Activated naive CD8-positive, alpha-beta T cell treated with anti-CD3 and anti-CD28 coated beads, Interleukin-2, amount 50 U/mL, for 16 hours (primary cell): ENCODE data around the gene SARM1.

ENCODE experiments used
- DNase-seq: peaks from one replicate; pipeline ENCODE4 v3.0.0-alpha.2; 2020; ENCODE audit warnings: low read depth, low spot score

SARM1 gene

DNA sequence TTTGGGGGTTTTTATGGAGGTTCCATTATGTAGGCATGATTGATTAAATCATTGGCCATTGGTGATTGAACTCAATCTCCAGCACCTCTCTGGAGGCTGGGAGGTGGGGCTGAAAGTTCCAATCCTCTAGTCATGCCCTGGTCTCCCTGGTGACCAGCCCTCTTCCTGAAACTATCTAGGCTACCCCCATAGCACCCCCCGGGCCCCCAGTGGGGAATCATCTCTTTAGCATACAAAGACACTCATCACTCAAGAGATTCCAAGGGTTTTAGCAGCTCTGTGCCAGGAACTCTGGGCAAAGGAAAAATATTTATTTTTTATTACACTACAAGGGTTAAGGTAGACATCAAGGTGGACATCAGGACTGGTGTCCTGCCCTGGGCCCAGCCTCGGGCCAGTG is 23.9 kb downstream of the SARM1 start:
- no peak for DNase-seq

DNA sequence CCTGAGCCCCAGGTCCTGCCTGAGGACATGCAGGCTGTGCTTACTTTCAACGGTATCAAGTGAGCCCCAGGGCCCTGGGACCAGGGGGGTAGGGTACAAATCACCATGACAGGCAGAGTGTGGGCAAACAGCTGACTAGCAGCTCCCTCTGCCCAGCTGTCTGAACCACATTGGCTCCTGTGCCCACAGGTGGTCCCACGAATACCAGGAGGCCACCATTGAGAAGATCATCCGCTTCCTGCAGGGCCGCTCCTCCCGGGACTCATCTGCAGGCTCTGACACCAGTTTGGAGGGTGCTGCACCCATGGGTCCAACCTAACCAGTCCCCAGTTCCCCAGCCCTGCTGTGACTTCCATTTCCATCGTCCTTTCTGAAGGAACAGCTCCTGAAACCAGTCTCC is 24.5 kb downstream of the SARM1 start:
- DNase-seq = no peak

DNA sequence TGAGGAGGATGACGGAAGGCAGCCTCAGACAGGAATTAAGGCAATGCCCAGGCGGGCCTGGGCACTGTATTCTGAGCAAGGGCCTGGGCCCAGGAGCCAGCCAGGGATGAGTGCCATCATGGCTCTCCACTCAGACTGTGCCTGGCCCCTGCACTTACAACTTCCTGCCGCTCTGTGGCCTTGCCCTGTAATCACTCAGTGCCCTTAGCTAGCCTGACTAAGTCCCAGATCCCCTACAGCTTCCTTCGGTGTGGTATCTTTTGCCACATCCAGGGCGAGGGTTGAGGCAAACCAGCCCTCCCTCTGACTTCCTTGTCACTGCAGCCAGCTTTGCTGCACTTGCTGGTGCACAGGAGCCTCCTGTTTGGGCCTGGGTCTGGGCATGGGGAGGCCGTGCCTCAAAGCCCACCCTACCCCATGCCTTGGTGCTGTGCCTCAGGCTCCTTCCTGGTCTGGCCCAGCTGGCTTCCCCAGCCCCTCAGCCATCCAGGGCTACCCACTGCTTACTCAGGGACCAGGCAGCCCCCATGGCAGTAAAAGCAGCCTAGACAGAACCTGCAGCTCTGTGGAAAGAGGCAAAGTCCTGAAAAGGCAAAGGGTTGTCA is 25.2 kb downstream of the SARM1 start:
- no peak for DNase-seq

DNA sequence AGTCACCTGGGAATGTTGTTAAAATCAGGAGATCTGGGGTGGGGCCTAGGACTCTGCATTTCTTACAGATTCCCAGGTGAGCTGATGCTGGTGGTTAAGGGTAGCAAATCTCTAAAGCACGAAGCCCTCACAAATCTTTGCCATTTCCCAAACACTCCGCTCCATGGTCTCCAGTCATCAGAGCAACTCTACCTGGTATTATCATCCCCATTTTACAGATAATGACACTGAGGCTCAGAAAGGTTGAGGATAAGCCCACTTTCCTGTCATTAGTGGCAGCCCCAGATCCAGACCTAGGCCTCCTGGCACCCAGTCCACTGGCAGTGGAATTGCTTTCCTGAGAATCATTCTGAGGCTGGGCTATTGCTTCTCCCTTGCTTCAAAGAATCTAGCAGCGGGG is 25.8 kb downstream of the SARM1 start:
- no peak for DNase-seq

DNA sequence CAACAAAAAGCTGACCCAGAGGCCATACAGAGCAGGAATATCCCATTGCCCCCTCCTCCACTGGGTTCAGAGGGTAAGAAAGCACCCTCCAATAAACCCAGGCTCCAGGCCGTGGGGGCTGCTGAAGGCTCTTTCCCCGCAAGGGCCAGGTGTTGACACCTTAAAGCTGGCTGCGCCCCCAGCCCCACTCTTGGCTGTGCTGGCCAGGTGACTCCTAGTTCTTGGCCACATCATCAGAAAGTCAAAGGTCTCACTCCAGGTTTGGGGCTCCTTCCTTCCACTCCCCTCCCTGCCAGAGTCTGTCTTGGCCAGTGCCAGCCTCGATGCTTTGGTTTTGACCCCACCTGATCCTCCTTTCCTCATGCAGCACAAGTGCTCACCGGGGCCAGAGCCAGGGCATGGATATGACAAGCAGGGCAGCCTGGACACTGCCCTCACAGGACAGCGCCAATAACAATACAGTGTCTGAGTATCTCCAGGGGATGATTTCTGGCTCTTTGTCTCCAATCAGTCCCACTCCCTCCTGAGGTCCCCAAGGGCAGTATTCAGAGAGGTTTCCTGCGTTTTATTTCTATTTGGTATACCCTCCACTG is 26.3 kb downstream of the SARM1 start:
- DNase-seq = no peak

DNA sequence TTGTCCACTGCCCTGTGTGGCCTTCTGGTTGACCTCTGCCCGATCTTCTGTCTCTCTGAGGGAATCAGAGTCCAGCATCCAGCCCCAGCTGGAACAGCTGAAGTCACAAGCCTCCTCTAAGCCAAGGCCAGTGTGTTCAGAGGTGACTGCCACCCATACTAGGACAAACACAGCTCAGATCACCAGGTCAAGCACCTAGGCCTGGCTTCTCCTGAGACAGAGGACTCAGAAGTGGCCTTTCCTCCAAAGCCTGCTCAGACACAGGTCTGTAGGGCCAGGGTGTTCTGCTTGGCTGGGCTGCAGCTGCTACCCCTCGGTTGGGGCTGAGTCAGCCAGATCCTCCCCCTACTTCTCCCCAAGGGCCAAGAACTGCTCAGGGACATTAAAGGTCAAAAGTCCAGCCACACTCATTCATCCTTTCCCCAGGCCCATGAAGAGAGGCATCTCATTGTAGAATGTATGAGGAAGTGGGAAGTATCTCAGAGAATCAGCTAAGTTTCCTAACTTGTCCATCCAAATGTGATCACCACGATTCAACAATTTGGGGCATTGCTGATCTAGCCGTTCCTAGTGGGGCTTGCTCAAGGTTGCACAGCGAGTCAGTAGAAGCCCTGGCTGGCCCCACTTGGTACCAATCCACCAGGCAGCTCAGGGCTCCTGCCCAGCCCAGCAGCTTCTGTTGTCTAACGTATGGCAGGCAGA is 26.9 kb downstream of the SARM1 start:
- DNase-seq = no peak

DNA sequence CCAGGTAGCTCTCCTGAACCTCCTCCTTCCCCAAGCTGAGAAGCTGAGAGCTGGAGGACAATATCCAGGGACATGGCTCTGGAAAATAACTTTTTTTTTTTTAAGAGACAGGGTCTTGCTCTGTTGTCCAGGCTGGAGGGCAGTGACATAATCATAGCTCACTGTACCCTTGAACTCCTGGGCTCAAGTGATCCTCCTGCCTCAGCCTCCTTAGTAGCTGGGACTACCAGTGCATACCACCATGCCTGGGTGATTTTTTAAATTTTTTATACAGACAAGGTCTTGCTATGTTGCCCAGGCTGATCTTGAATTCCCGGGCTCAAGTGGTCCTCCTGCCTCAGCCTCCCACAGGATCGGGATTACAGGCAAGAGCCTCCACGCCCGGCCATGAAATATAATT is 28.3 kb downstream of the SARM1 start:
- DNase-seq = no peak

DNA sequence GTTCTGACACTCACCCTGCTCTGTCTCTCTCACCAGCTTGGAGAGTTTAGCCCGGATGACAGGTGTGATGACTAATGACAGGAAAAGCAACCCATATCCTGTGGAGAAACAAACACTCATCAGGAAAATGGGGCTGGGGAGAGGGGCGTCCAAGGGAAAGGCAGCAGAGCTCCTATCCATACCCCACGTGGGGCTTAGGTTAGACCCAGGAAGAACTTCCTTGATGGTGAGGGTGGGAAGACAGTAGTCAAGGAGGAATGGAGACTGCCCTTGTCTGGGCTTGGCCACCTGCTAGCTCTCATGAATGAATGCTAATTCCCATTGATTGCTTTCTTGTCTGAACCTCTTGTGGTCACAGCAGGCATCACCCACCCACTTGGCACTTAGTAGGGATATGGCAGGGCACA is 30.7 kb downstream of the SARM1 start:
- no peak for DNase-seq

DNA sequence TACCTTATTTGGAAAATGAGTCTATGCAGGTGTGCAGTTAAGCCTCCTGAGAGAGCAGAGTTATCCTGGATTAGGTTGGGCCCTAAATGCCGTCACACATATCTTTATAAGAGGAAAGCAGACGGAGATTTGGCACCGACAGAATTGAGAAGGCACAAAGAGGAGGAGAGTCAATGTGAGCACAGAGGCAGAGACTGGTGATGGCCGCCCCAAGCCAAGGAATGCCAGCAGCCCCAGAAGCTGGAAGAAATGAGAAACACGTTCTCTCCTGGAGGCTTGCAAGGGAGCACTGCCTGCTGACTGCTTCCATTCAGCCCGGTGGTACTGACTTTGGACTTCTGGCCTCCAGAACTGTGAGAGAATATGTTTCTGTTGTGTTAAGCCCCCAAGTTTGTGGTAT is 31.4 kb downstream of the SARM1 start:
- DNase-seq = no peak

DNA sequence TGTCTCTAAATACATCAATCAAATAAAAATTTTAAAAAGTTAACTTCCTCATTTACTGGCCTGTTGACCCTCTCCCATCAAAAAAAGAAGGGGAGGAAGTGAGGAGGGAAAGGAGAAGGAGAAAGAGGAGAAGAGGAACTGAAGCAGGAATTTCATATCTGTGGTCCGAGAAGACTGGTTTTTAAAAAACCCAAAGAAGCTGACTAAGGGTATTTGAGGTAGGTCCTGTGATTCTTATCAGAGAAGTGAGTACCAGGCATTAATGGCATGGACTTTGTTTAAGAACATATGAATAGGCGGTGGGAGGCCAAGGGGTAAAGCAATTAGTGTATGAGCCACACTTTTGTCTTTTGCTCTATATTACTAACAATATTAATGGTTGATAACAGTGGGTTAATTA is 32.5 kb downstream of the SARM1 start:
- no peak for DNase-seq

DNA sequence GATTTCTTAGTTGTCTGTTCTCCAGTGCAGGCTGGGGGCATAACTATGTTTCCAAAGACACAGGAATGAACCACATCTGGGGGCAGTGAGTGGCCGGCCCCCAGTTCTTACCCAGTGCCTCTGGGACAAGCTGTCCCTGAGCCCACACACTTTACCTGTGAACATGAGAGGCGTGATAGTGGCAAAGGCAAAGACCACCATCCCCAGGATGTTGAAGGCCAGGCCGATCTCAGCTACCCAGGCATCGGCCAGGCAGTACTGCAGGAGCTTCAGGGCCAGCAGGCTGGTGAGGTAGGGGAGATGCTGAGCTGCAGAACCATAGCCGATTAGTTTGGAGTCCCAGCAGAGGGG is 32.9 kb downstream of the SARM1 start:
- no peak for DNase-seq

DNA sequence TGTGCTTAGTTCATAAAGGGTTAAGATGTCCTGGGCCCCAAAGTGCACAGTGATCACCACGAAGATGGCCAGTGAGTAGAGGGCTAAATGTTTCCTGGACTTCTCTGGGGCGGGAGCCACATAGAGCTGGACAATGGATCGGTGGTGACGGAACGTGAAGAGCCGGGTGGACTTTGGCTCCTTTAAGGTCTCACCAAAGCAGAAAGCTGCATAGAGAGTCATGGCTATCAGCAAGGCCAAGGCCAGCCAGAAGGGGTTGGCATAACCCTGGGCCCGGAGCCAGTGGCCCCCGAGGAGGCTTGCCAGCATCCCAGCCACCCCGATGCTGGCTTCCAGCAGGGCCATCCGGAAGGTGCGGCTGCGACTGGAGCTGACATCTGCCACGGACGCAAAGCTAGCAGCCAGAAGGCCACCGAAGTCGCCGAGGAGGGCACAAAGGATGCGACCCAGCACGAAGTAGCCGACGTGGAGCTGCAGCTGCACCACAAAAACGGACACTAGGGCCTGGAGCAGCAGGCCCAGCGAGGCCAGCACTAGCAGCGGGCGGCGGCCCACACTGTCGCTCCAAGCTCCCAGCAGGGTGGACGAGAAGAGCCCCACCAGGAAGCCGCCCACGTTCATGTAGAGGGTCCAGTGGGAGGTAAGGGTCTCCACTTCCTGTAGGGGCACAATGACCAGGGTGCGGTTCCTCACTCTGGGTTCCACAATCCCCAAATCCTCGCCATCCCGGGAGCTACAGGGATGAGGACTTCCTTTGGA is 33.5 kb downstream of the SARM1 start:
- no peak for DNase-seq

DNA sequence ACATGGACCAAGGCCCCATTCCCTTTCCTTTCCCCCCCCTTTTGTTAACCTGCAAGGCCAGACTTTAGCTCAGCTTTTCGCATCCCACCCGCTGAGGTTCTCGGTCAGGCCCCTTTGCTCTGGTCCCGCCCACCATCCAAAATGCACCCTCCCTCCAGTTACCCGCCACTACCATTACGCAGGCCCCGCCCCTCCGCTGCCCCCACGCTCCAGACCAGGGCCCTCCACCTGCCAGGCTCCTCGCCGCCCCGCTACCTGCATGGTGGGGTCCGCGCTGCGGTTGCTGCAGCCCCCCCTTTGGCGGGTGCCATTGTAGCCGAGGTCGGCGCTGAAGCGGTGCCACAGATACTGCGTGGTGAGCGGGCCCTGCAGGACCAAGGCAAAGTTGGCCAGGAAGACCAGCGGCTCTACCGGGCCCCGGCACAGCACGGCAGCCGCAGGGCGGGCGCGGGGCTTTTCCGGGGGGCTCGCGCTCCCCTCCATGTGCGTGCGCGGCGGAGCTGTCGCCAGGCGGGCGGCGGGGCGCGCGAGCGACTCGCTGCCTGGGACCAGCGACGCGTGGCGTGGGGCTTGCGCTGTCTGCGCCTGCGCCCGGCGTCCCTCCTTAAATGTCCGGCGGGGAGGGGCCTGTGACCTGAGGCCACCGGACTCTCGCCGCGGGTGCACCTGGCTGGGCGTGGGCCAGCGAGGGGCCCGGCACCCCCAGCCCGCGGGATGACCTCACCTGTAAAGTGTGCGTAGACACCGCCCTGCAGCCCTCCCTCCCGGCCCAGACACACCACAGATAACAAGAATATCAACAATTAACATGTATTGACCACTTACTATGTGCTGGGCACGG is 34.4 kb downstream of the SARM1 start, which contains the start of gene SLC46A1:
Gene SLC46A1 (minus strand): TSS at position 581 of the 841 bp plus-strand sequence. CDS start 98 bp downstream, at position 483.
- DNase-seq = peak; percentile 53

DNA sequence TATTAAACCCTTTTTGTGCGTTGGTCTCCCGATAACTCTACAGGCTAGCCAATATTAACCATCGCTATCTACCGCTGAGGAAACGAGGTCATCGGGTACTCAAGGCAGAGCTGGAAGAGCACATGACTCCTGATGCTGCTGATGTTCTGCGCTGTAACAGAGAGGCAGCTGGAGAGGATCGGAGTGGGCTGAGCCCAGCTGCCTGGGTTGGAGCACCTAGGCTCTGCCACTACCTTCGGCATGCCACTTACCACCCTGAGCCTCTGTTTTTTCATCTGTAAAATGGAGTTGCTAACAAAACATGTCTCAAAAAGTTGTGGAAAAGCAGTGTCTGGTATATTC is 35.0 kb downstream of the SARM1 start:
- DNase-seq = no peak

DNA sequence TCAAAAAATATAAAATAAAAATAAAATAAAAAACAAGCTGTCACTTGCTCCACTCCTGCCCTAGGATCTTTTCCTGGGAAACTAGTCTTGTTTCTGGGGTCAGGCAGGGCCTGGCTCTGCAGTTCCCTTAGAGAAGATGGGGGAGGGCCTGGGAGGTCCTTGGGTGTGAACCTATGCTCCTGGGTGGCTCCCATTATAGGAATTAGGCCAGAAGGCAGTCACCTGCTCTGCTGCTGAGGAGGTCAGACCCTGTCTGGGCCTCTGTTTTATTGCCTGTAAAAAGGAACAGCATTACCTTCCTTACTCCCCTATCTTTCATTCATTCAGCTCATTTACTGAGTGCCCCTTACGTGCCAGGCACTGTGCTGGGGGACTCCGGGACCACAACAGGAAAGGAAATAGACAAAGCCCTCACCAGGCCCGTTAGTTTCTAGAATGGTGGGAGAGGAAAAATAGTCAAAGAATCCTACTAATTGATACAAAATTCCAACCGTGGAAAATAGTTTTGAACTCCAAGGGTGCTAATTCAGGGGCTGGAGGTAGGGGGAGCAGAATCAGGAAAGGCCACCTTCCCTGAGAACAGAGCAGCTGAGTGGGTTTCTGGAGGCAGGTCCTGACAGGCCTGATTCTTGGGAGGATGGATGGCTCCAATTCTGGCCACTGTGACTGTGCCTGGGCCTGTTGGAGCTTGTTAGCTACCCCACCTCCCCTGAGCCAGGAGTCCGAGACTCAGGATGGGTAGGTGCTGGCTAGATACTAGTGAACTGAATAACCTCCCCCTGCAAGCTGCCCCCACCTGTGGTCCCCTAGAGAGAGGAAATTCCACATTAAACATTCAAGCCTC is 35.9 kb downstream of the SARM1 start:
- DNase-seq = no peak

DNA sequence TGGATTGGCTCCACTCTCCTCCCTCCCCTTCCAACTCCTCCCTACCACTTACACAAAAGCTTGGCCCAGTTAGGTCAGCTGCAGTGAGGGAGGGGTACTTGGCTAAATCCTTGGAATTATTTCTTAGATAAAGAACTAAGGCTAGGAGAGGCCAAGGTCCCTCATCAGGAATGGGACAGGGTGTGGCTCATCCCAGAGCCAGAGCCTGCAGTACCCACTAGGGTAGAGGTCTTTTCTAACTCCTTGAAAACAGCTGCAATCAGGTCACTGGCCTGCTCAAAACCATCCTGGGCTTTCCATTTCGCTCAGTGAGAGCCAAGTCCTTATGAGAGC is 36.4 kb downstream of the SARM1 start:
- DNase-seq = no peak

DNA sequence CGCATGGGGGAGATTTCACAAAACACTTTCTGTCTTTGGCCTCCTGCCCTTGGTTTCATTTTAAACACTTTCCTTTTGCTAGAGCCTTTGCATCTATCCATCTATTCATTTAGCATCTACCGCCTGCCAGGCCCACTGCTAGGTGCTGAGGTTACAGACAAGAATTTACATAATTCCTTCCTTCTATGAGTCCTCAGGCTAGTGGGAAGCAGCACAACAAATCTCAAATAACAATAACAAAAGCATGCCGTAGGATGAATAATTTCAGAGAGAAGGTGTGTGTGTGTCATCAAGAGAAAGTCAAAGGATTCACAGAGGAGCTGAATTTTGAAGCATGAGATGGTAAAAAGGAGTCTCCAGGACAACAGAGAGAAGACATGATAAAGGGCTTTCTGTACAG is 40.6 kb downstream of the SARM1 start:
- no peak for DNase-seq

DNA sequence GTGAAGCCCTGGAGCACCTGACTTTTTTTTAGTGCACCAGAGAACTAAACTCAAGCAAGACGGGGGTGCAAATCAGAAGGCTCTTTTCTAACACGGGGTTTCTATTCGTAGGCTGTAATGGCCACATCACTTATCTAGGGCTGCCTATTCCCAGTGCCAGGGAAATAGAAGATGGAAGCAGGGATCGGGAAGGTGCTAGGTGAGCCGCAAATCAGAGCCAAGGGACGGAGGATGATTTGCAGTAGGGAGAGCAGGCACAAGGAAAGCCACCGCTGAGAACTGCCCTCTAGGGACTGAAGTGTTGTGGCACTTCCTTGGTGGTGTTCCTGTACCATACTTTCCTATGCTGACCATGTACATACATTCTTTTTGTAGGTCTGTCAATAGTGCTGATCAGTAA is 42.3 kb downstream of the SARM1 start:
- DNase-seq = no peak

DNA sequence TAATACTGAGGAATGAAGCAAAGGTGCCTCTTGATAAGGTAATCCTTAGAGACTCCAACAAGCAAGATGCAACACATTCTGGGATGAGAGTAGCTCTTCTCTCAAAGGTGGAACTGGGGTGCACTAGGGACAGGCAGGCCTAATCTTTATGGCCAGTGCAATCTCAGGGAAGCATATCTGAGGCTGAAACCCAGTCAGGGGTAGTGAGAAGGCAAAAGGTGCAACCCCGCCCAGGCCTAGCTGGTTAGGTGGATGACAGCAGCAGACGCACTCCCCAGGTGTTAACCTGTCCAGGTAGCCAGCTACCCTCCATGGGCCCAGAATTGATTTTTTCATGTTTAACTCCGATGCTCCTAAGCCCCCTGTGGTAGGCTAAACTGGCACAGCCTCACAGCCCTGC is 44.4 kb downstream of the SARM1 start:
- DNase-seq = no peak

DNA sequence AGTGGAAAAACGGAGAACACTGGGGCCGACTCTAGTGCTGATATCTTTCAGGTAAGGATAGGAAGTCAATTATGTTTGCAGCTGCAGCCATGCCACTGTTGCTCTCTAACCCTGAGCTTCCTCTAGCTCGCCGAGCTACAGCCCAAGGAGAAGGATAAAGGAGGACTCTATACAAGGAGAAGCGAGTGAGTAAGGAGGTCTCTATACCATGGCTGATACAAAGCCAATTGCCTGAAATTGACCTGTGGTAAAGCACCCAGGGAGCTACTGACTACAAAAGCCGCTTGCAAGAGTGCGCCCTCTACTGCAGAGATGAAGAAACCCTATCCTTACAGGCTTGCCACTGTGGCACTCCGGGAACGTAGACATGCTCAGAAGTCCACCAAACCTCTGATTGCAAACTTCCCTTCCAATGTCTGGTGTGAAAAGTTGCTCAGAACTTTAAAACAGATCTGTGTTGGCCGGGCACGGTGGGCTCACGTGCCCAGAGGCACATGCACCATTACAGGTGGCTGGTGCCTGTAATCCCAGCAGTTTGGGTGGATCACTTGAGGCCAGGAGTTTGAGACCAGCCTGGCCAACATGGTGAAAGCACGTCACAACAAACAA is 45.3 kb downstream of the SARM1 start:
- no peak for DNase-seq
